OCI-LY7 (cell line): ENCODE measurements around the gene GLRA3. TPM values are rescaled to one million over a fixed set of nuclear protein-coding genes. Genes with fewer than 3 reads are reported as not detected.

Source experiments
- BruUV-seq: library from RNA; stranded (reverse); fragments of 400-500 nt; replicated peaks from 2 replicates; lab custom pipeline; 2021; lab: Mats Ljungman, UMichigan
- CTCF ChIA-PET: fragments of 300-600 bp; sonication (Branson Sonifier 250); formaldehyde crosslinking; loops from one replicate; lab custom pipeline; 2022; ENCODE audit warnings: antibody characterized with exemption; ENCODE audit not compliant: unreplicated experiment; lab: Charles Lee
- POLR2A ChIA-PET: fragments of 300-600 bp; sonication (Branson Sonifier 250); formaldehyde crosslinking; loops from one replicate; lab custom pipeline; 2022; ENCODE audit warnings: antibody characterized with exemption; lab: Charles Lee
- DNase-seq: peaks from one replicate; pipeline ENCODE4 v3.0.0-alpha.2; 2015; ENCODE audit warnings: low spot score
- H2AFZ ChIP-seq: fragments of 200-600 bp; sonication (generic), shearing (Covaris generic); 2 replicates; pipeline ENCODE4 v1.6.1; 2014; ENCODE audit warnings: mild to moderate bottlenecking, antibody characterized with exemption, low read length, moderate library complexity
- H3K27ac ChIP-seq: fragments of 200-600 bp; sonication (generic); 2 replicates; pipeline ENCODE4 v1.5.1; 2014; ENCODE audit warnings: mixed run types, low read depth, mild to moderate bottlenecking, moderate library complexity, low read length, inconsistent platforms; ENCODE audit not compliant: poor library complexity, severe bottlenecking
- H3K36me3 ChIP-seq: fragments of 200-600 bp; sonication (generic); 2 replicates; pipeline ENCODE4 v1.6.1; 2014; ENCODE audit warnings: mild to moderate bottlenecking, antibody characterized with exemption, low read length, moderate library complexity, mixed read lengths; ENCODE audit not compliant: insufficient read depth
- H3K4me1 ChIP-seq: fragments of 200-600 bp; sonication (generic); 2 replicates; pipeline ENCODE4 v1.5.1; 2014; ENCODE audit warnings: mild to moderate bottlenecking, low read length; ENCODE audit not compliant: insufficient read depth, poor library complexity, severe bottlenecking
- H3K4me2 ChIP-seq: fragments of 200-600 bp; sonication (generic); 2 replicates; pipeline ENCODE4 v1.6.1; 2014; ENCODE audit warnings: mild to moderate bottlenecking, low read length
- H3K4me3 ChIP-seq: fragments of 200-600 bp; sonication (generic); 2 replicates; pipeline ENCODE4 v1.5.1; 2014; ENCODE audit warnings: mild to moderate bottlenecking, low read depth, low read length; ENCODE audit not compliant: poor library complexity, severe bottlenecking
- H3K79me2 ChIP-seq: fragments of 200-600 bp; sonication (generic); 2 replicates; pipeline ENCODE4 v1.6.1; 2016; ENCODE audit warnings: low read depth, mild to moderate bottlenecking, low read length, moderate library complexity, mixed read lengths; ENCODE audit not compliant: insufficient read depth
- H3K9me2 ChIP-seq: fragments of 200-600 bp; sonication (generic); 2 replicates; pipeline ENCODE4 v1.6.1; 2016; ENCODE audit warnings: mild to moderate bottlenecking, low read length, mixed read lengths; ENCODE audit not compliant: insufficient read depth
- H3K9me3 ChIP-seq: fragments of 200-600 bp; sonication (generic); 2 replicates; pipeline ENCODE4 v1.6.1; 2014; ENCODE audit warnings: mild to moderate bottlenecking, mixed run types, low read length, mixed read lengths
- H4K20me1 ChIP-seq: fragments of 200-600 bp; sonication (generic); 2 replicates; pipeline ENCODE4 v1.6.1; 2014; ENCODE audit warnings: mild to moderate bottlenecking, antibody characterized with exemption, low read length, moderate library complexity, mixed read lengths; ENCODE audit not compliant: insufficient read depth
- CTCF ChIP-seq: fragments of 200-600 bp; sonication (generic); conservative IDR thresholded peaks from 2 replicates; pipeline ENCODE4 v1.5.1; 2014; ENCODE audit warnings: mild to moderate bottlenecking, antibody characterized with exemption, low read length, moderate library complexity, mixed read lengths
- EZH2phosphoT487 ChIP-seq: fragments of 200-600 bp; sonication (generic); IDR thresholded peaks from 2 replicates; pipeline ENCODE4 v1.6.1; 2018; ENCODE audit warnings: low read depth, borderline replicate concordance, mild to moderate bottlenecking, mixed run types, antibody characterized with exemption, low read length, moderate library complexity, mixed read lengths
- intact Hi-C: fragments of 100-400 bp; cut with micrococcal nuclease; formaldehyde crosslinking; loops from one replicate; pipeline ENCODE4 v1.10.0; 2022; ENCODE audit not compliant: unreplicated experiment
- total RNA-seq, 2 experiments: library from RNA; depleted of rRNA in 1 of 2; stranded (reverse); fragments of >200 nt in 1 of 2; shearing (Covaris generic) in 1 of 2; gene quantifications; 2 replicates each; pipeline ENCODE4 v1.2.3, GENCODE V29; 2014 to 2022

GLRA3 gene
- total RNA-seq, 2 experiments from 2014 or later: 0.92 to 1.6 TPM

- Histone ChIP-seq H2AFZ (no peak overlapping the region), H3K9me3 (no peaks in the 10 kb centered on the region), H3K4me1 (no peaks in the 10 kb centered on the region), H3K4me3 (no peak overlapping the region), H3K79me2 (no peaks in the 10 kb centered on the region), H3K27ac (no peak overlapping the region), H3K9me2 (no peaks in the 10 kb centered on the region), H3K36me3 (no peaks in the 10 kb centered on the region), H4K20me1 (no peaks in the 10 kb centered on the region), H3K4me2 (no peak overlapping the region)
- no peak for DNase-seq
- TF ChIP-seq CTCF (no peak), EZH2phosphoT487 (no peak)
- ChIA-PET POLR2A (no interaction called here), CTCF (no interaction called here)
- no TSS peak for BruUV-seq
- intact Hi-C loops: no loop called here
Observed at GRCh38 chr4:174626342-174627008, 202.6 kb downstream of the GLRA3 start.

GRCh38 chr4:174616661-174617060 lies 212.4 kb downstream of the GLRA3 start:
- no peaks in the 10 kb centered on the region for H4K20me1 ChIP-seq
- no peak overlapping the region for H3K27ac ChIP-seq
- ChIA-PET POLR2A (interaction anchor here (0.5 to 1.0 kb wide), 3 partner anchors 10 to 19 kb away, joined by 3 to 4 read pairs (median 3); no protein-coding TSS in a partner anchor), CTCF (no interaction called here)
- no peak overlapping the region for H3K4me2 ChIP-seq
- BruUV-seq: no TSS peak
- intact Hi-C loops: no loop called here
- TF ChIP-seq CTCF: no peak
- no peak for TF ChIP-seq EZH2phosphoT487
- no peak overlapping the region for H2AFZ ChIP-seq
- no peaks in the 10 kb centered on the region for H3K36me3 ChIP-seq
- no peaks in the 10 kb centered on the region for H3K4me1 ChIP-seq
- H3K79me2 ChIP-seq: no peaks in the 10 kb centered on the region
- DNase-seq: no peak
- no peaks in the 10 kb centered on the region for H3K9me2 ChIP-seq
- H3K9me3 ChIP-seq: no peaks in the 10 kb centered on the region
- H3K4me3 ChIP-seq: no peak overlapping the region

GRCh38 chr4:174613979-174614378 lies 215.1 kb downstream of the GLRA3 start:
- Histone ChIP-seq H4K20me1 (no peaks in the 10 kb centered on the region), H3K27ac (no peak overlapping the region), H3K79me2 (no peaks in the 10 kb centered on the region), H3K36me3 (no peaks in the 10 kb centered on the region), H3K9me2 (no peaks in the 10 kb centered on the region), H3K4me2 (no peak overlapping the region), H3K4me1 (no peaks in the 10 kb centered on the region), H3K4me3 (no peak overlapping the region), H2AFZ (no peak overlapping the region), H3K9me3 (no peaks in the 10 kb centered on the region)
- TF ChIP-seq CTCF (no peak), EZH2phosphoT487 (no peak)
- CTCF ChIA-PET: no interaction called here
- intact Hi-C loops: no loop called here
- no peak for DNase-seq
- BruUV-seq: no TSS peak
- POLR2A ChIA-PET: no interaction called here
